ENCODE measurements around the gene ARHGAP22. TPM values are rescaled to one million over a fixed set of nuclear protein-coding genes. Genes with fewer than 3 reads are reported as not detected.

The ARHGAP22 gene
- total RNA-seq, 1 donor from 2014 or later, result 0.82 TPM

- no peaks in the 10 kb centered on the region for H3K4me1 Mint-ChIP-seq
- intact Hi-C loops (cut with micrococcal nuclease), result no loop called here
- no peak overlapping the region for H3K4me3 Mint-ChIP-seq
- H3K36me3 Mint-ChIP-seq (ENCODE audit: low read depth), result no peaks in the 10 kb centered on the region
- ATAC-seq (ENCODE audit: low read depth), result no peak
- no peak for TF ChIP-seq CTCF (IDR thresholded peaks at IDR 0.05)
- H3K9me3 Mint-ChIP-seq, result no peaks in the 10 kb centered on the region
- H3K27ac Mint-ChIP-seq, result no peak overlapping the region
- H3K27me3 Mint-ChIP-seq, result peaks cover 3% of the 10 kb centered on the region
- CTCF ChIA-PET, result no interaction called here
- POLR2A ChIA-PET, result no interaction called here
- peak; percentile 10 for DNase-seq
These were observed 141.4 kb downstream of the ARHGAP22 start for GRCh38 chr10:48463318-48464003.

DNA sequence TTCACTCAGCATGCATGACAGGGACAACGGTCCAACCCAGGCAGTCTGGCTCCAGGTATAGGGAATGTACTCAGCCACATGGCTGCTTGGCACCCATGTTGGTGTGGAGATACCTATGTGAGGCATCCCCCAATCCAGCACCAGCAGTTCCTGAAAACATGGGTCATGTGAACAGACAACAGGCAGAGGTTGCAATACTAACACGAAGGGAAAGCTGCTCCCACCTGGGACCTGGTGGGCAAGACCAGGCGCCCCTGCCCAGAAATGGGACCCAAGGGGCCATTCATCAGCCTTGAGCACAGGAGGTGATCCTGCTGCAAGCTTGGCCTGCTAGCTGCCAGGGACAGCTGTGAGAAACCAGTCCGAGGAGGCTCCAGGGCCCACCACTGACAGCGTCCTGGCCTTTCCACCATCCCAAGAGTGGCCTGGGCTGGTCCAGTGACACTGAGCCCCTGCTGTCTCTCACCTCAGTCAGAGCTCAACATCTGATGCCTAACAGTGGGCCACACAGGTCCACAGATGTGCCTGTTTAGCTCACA lies 142.3 kb downstream of the ARHGAP22 start:
- no peak for ATAC-seq (ENCODE audit: low read depth)
- Mint-ChIP-seq H3K36me3 (ENCODE audit: low read depth) (no peaks in the 10 kb centered on the region), H3K27ac (no peak overlapping the region), H3K9me3 (no peaks in the 10 kb centered on the region), H3K27me3 (peaks cover 3% of the 10 kb centered on the region), H3K4me1 (no peaks in the 10 kb centered on the region), H3K4me3 (no peak overlapping the region)
- CTCF ChIA-PET, result no interaction called here
- DNase-seq, result peak; percentile 7
- intact Hi-C loops (cut with micrococcal nuclease), result no loop called here
- POLR2A ChIA-PET, result no interaction called here
- no peak for TF ChIP-seq CTCF (IDR thresholded peaks at IDR 0.05)

- Mint-ChIP-seq H3K27me3 (peaks cover 3% of the 10 kb centered on the region), H3K4me1 (peaks cover 4% of the 10 kb centered on the region), H3K27ac (no peak overlapping the region), H3K36me3 (ENCODE audit: low read depth) (no peaks in the 10 kb centered on the region), H3K4me3 (no peak overlapping the region), H3K9me3 (no peaks in the 10 kb centered on the region)
- ChIA-PET CTCF (no interaction called here), POLR2A (no interaction called here)
- intact Hi-C loops (cut with micrococcal nuclease), result no loop called here
- DNase-seq (peak; percentile 6), ATAC-seq (ENCODE audit: low read depth) (no peak)
- no peak for TF ChIP-seq CTCF (IDR thresholded peaks at IDR 0.05)
These were observed 143.0 kb downstream of the ARHGAP22 start for GRCh38 chr10:48461623-48462481.

GRCh38 chr10:48460182-48460581 lies 144.7 kb downstream of the ARHGAP22 start:
- peaks cover 3% of the 10 kb centered on the region for H3K27me3 Mint-ChIP-seq
- DNase-seq, result no peak
- no peaks in the 10 kb centered on the region for H3K36me3 Mint-ChIP-seq (ENCODE audit: low read depth)
- no peaks in the 10 kb centered on the region for H3K9me3 Mint-ChIP-seq
- ATAC-seq (ENCODE audit: low read depth), result no peak
- H3K27ac Mint-ChIP-seq, result no peak overlapping the region
- no peak overlapping the region for H3K4me3 Mint-ChIP-seq
- CTCF ChIA-PET, result no interaction called here
- POLR2A ChIA-PET, result no interaction called here
- no peak for TF ChIP-seq CTCF (IDR thresholded peaks at IDR 0.05)
- intact Hi-C loops (cut with micrococcal nuclease), result no loop called here
- peaks cover 10% of the 10 kb centered on the region for H3K4me1 Mint-ChIP-seq

Measured in activated B cell treated with CpG ODN at 0.5 μM for 24 hours (primary cell).